Body of pancreas (tissue), 4 donors: Measurements from ENCODE around the gene JAGN1.
"Not testable (repeated sequence)": the region's sequence is repeated elsewhere in the genome, so short reads cannot be mapped to it uniquely, and the experiment has no call there.

Experiments
- POLR2A ChIP-seq, 3 donors: fragments of 450-650 bp; IDR thresholded peaks; one replicate each; pipeline ENCODE4 v1.6.1; 2016; ENCODE audit warnings: antibody characterized with exemption in 3 of 3, mild to moderate bottlenecking in 2 of 3
- TF ChIP-seq, protein P1 (sequence below), 7 experiments: fragments of 450-650 bp in 4 of 7; fragments of 200-600 bp in 3 of 7; sonication (generic) in 3 of 7; IDR thresholded peaks; one replicate each; pipeline ENCODE4 v1.5.1; 2016 to 2019; ENCODE audit warnings: antibody characterized with exemption in 7 of 7

DNA sequence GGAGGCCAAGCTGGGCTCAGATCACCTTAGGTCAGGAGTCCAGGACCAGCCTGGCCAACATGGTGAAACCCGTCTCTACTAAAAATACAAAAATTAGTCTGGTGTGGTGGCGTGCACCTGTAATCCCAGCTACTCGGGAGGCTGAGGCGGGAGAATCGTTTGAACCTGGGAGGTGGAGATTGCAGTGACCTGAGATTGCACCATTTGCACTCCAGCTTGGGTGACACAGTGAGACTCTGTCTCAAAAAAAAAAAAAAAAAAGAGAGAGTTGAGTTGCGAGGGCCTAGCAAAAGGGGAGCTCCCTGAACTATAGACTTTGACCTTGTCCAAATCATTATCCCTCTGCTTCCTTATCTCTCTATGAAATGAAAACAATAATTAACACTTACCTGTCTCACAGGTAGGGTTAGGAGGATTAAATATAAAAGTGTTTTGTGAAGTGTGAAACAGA is 10.6 kb downstream of the JAGN1 start:
- TF ChIP-seq, protein P1, sequence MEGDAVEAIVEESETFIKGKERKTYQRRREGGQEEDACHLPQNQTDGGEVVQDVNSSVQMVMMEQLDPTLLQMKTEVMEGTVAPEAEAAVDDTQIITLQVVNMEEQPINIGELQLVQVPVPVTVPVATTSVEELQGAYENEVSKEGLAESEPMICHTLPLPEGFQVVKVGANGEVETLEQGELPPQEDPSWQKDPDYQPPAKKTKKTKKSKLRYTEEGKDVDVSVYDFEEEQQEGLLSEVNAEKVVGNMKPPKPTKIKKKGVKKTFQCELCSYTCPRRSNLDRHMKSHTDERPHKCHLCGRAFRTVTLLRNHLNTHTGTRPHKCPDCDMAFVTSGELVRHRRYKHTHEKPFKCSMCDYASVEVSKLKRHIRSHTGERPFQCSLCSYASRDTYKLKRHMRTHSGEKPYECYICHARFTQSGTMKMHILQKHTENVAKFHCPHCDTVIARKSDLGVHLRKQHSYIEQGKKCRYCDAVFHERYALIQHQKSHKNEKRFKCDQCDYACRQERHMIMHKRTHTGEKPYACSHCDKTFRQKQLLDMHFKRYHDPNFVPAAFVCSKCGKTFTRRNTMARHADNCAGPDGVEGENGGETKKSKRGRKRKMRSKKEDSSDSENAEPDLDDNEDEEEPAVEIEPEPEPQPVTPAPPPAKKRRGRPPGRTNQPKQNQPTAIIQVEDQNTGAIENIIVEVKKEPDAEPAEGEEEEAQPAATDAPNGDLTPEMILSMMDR (IDR thresholded peaks at IDR 0.05) = not testable (repeated sequence)
- TF ChIP-seq POLR2A (IDR thresholded peaks at IDR 0.05) = not testable (repeated sequence)
